Psoas muscle (tissue), 8 donors: ENCODE results near the gene PACS2. TPM values are rescaled to one million over a fixed set of nuclear protein-coding genes. Genes with fewer than 3 reads are reported as not detected.
"Not testable (repeated sequence)": the region's sequence is repeated elsewhere in the genome, so short reads cannot be mapped to it uniquely, and the experiment has no call there.

ENCODE experiments used
- ATAC-seq, 4 donors: fragments of 200-7000 bp; cut with Tn5 transposase; one replicate each; pipeline ENCODE4 v1.9.1; 2020; ENCODE audit warnings: moderate library complexity in 3 of 4, mild to moderate bottlenecking in 2 of 4
- DNase-seq, 2 donors: peaks; one replicate each; pipeline ENCODE4 v3.0.0-alpha.2; 2020
- H3K27ac ChIP-seq: fragments of 200-600 bp; one replicate; pipeline ENCODE4 v1.8.0; 2022
- H3K27me3 ChIP-seq, 3 donors: fragments of 200-600 bp in 1 of 3; one replicate each; pipeline versions ENCODE4 v1.6.1 to v1.8.0; 2013 to 2022; ENCODE audit warnings: low read length in 2 of 3, mild to moderate bottlenecking in 2 of 3, moderate library complexity in 1 of 3; ENCODE audit not compliant: insufficient read depth in 3 of 3
- H3K36me3 ChIP-seq, 2 donors: fragments of 200-600 bp in 1 of 2; one replicate each; pipeline versions ENCODE4 v1.6.1 to v1.8.0; 2013 to 2022; ENCODE audit warnings: low read depth in 1 of 2, mild to moderate bottlenecking in 1 of 2, moderate library complexity in 1 of 2; ENCODE audit not compliant: insufficient read depth in 1 of 2
- H3K4me1 ChIP-seq: fragments of 200-600 bp; one replicate; pipeline ENCODE4 v1.8.0; 2022
- H3K4me3 ChIP-seq: fragments of 200-600 bp; one replicate; pipeline ENCODE4 v1.8.0; 2022; ENCODE audit warnings: mild to moderate bottlenecking
- H3K9me3 ChIP-seq: fragments of 200-600 bp; one replicate; pipeline ENCODE4 v1.8.0; 2022
- WGBS, 3 donors: extraction: QIAGEN DNeasy Blood & Tissue Kit; methylation state at CpG; one replicate each; pipeline versions ENCODE4 v1.1.6 to v1.1.7; 2013; 5-methylcytosine and 5-hydroxymethylcytosine counted together
- intact Hi-C, 2 donors: fragments of 100-400 bp; cut with DNase I; formaldehyde crosslinking; loops; one replicate each; pipeline versions ENCODE4 v1.11.0 to v1.14.2; 2022
- polyA plus RNA-seq, 3 donors: library from polyadenylated mRNA; stranded (reverse); fragments of 200-250 nt; gene quantifications; one replicate each; pipeline ENCODE4 v1.2.3, GENCODE V29; 2013
- total RNA-seq, 4 donors: library from RNA; stranded (reverse); fragmentation: NEBNext Ultra II Directional in 2 of 4; extraction: Animal tissue kit (Norgen Biotek cat#: 25700) in 2 of 4; gene quantifications; one replicate each; pipeline versions ENCODE4 v1.2.1 to v1.2.4, GENCODE V29; 2021 to 2023
- TF ChIP-seq, protein P1 (sequence below): fragments of 200-600 bp; IDR thresholded peaks from one replicate; pipeline ENCODE4 v1.8.0; 2022; ENCODE audit warnings: antibody characterized with exemption
- donor health status: healthy with polysubstance abuse.
- donor health status: DM: no; HTN: no; CAD: no; lungs with moderate emphysema.
- donor health status: Bipolar disorder and iron deficiency.
- donor health status: healthy.
- donor health status: DM: yes; HTN: yes; CAD: no.
- donor health status: DM: no; HTN: no; CAD: no.
- donor health status: DM: no; HTN: no; CAD: no.
- donor health status: DM: yes; HTN: yes; CAD: no.

The PACS2 gene
- total and polyA plus RNA-seq, 7 donors, result 57.1 to 83.1 (median 72.8) TPM

DNA sequence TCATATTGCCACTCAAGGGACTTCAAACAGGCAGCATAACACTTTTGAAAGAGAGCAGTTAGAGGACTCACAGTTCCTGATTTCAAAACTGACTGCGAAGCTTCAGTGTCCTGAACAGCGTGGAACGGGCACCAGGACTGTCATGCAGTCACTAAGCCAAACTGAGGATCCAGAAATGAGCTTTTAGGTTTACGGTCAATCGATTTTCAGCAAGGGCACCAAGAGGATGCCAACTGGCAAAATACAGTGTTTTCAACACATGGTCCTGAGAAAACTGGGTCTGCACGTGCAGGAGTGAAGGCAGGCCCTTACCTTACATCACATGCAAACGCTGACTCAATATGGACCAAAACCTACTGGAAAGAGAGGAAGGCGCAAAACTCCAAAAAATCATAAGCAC lies 29.4 kb upstream of the PACS2 start:
- intact Hi-C loops, result loop anchor here in 1 of 2 donors (5.0 kb wide), 1 partner anchor 67 kb away; no protein-coding TSS in a partner anchor
- Histone ChIP-seq H3K27ac (no peak overlapping the region), H3K9me3 (no peaks in the 10 kb centered on the region), H3K4me3 (no peak overlapping the region), H3K36me3 (peaks cover 0 to 4% of the 10 kb centered on the region in 2 donors), H3K27me3 (no peaks in the 10 kb centered on the region), H3K4me1 (peaks cover 19% of the 10 kb centered on the region)
- TF ChIP-seq, protein P1, sequence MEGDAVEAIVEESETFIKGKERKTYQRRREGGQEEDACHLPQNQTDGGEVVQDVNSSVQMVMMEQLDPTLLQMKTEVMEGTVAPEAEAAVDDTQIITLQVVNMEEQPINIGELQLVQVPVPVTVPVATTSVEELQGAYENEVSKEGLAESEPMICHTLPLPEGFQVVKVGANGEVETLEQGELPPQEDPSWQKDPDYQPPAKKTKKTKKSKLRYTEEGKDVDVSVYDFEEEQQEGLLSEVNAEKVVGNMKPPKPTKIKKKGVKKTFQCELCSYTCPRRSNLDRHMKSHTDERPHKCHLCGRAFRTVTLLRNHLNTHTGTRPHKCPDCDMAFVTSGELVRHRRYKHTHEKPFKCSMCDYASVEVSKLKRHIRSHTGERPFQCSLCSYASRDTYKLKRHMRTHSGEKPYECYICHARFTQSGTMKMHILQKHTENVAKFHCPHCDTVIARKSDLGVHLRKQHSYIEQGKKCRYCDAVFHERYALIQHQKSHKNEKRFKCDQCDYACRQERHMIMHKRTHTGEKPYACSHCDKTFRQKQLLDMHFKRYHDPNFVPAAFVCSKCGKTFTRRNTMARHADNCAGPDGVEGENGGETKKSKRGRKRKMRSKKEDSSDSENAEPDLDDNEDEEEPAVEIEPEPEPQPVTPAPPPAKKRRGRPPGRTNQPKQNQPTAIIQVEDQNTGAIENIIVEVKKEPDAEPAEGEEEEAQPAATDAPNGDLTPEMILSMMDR, result no peak
- ATAC-seq (no peak), DNase-seq (no peak)
- WGBS, 3 donors, result 71 to 80% (median 71%) methylated on average over 8 of the region's 8 CpGs

DNA sequence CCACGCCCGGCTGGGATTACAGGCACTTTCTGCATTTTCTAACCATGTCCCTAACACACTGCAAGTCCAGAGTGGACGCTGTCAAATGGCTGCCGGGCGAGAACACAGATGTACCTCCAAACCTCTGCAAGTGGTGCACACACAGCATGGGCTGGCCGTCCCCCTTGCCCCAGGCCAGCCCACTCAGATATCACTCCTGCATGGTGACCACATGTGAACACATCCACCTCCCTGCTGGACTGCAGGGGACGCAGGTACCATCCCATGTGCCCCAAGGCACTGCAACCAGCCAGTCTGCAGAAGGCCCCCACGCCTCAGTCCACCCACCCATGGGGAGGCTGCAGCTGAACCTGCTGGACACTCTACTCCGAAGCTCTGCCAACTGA lies 27.8 kb upstream of the PACS2 start:
- H3K27ac ChIP-seq, result no peak overlapping the region
- peaks cover 0 to 4% of the 10 kb centered on the region in 2 donors for H3K36me3 ChIP-seq
- intact Hi-C loops, result loop anchor here in 1 of 2 donors (5.0 kb wide), 1 partner anchor 66 kb away; no protein-coding TSS in a partner anchor
- DNase-seq, result no peak
- 87 to 94% (median 92%) methylated on average over 9 of the region's 9 CpGs for WGBS, 3 donors
- no peaks in the 10 kb centered on the region for H3K9me3 ChIP-seq
- H3K4me1 ChIP-seq, result peaks cover 17% of the 10 kb centered on the region
- no peak overlapping the region for H3K4me3 ChIP-seq
- no peak for ATAC-seq
- H3K27me3 ChIP-seq, result no peaks in the 10 kb centered on the region
- TF ChIP-seq, protein P1, result no peak

- TF ChIP-seq, protein P1, result no peak
- Histone ChIP-seq H3K4me3 (no peak overlapping the region), H3K4me1 (peaks cover 12% of the 10 kb centered on the region), H3K36me3 (peaks cover 0 to 4% of the 10 kb centered on the region in 2 donors), H3K27me3 (no peaks in the 10 kb centered on the region), H3K9me3 (no peaks in the 10 kb centered on the region), H3K27ac (no peak overlapping the region)
- intact Hi-C loops, result loop anchor here in 1 of 2 donors (5.0 kb wide), 1 partner anchor 65 kb away; no protein-coding TSS in a partner anchor
- 83 to 89% (median 84%) methylated on average over 24 of the region's 24 CpGs for WGBS, 3 donors
- no peak for DNase-seq
- ATAC-seq, result no peak
These were observed 27.1 kb upstream of the PACS2 start for GRCh38 chr14:105287249-105288102.

DNA sequence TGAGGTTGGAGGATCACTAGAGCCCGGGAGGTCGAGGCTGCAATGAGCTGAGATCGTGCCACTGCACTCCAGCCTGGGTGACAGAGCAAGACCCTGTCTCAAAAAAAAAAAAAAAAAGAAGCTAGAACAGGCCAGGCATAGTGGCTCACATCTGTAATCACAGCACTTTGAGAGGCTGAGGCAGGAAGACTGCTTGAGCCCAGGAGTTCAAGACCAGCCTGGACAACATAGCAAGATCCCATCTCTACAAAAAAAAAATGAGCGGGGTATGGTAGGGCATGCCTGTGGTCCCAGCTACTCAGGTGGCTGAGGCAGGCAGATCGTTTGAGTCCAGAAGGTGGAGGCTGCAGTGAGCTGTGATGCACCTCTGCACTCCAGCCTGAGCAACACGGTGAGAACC lies 25.6 kb upstream of the PACS2 start:
- H3K4me1 ChIP-seq, result peaks cover 19% of the 10 kb centered on the region
- intact Hi-C loops, result loop anchor here in 1 of 2 donors (5.0 kb wide), 1 partner anchor 63 kb away; no protein-coding TSS in a partner anchor
- not testable (repeated sequence) for H3K9me3 ChIP-seq, H3K36me3 ChIP-seq, H3K27me3 ChIP-seq, H3K4me3 ChIP-seq, ATAC-seq, H3K27ac ChIP-seq, DNase-seq
- 86 to 92% (median 91%) methylated on average over 6 of the region's 6 CpGs for WGBS, 3 donors

GRCh38 chr14:105290621-105291346 lies 23.8 kb upstream of the PACS2 start:
- 76 to 77% (median 77%) methylated on average over 11 to 13 of the region's 13 CpGs for WGBS, 3 donors
- ATAC-seq (no peak), DNase-seq (no peak)
- Histone ChIP-seq H3K27me3 (no peaks in the 10 kb centered on the region), H3K36me3 (peaks cover 0 to 2% of the 10 kb centered on the region in 2 donors), H3K27ac (no peak overlapping the region), H3K9me3 (no peaks in the 10 kb centered on the region), H3K4me3 (no peak overlapping the region), H3K4me1 (peaks cover 31% of the 10 kb centered on the region)
- TF ChIP-seq, protein P1, result no peak
- intact Hi-C loops, result no loop called here
